Measurements from ENCODE around the gene MTNR1A.
A peak's percentile ranks its signal among the peaks of the same experiment; 100 is the strongest.

The MTNR1A gene

DNA sequence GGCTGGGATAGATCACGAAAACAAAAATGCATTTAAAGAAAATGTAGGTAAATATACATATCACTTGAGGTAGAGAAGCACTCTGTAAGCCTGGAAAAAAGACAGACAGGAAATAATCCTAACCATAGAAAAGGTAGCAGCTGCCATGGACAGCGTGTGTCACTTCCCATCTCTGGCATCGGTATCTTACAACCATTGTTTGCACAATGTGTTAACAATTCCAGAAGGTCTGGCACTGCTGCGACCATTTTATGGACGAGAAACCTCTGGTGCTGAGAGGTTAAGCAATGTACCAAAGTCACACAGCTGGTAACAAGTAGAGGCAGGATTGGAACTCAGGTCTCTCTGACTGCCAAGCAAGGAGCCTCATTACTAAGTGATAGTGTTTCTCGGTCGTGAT, 1.7 kb upstream of the MTNR1A start:
- Histone ChIP-seq H3K4ac (ENCODE audit: low read depth, low read length) (no peak overlapping the region), H3K79me1 (ENCODE audit: low read length) (no peaks in the 10 kb centered on the region), H4K12ac (ENCODE audit: low read depth, low read length) (no peak overlapping the region), H3K14ac (ENCODE audit: low read length) (no peak overlapping the region), H4K91ac (ENCODE audit: low read depth, low read length) (no peak overlapping the region), H3K79me2 (ENCODE audit: control insufficient read depth, insufficient read depth, low read length, poor library complexity) (no peaks in the 10 kb centered on the region), H3K36me3 (ENCODE audit: control insufficient read depth in 1 of 2, insufficient read depth in 2 of 2, low read length in 2 of 2) (no peaks in the 10 kb centered on the region), H2AFZ (ENCODE audit: insufficient read depth, low read length, poor library complexity) (no peak overlapping the region), H3K23ac (ENCODE audit: low read length) (no peak overlapping the region), H3K27me3 (ENCODE audit: insufficient read depth, low read length) (no peaks in the 10 kb centered on the region), H3K9ac (ENCODE audit: low read length) (no peak overlapping the region), H3K18ac (ENCODE audit: low read length) (no peak overlapping the region), H2AK5ac (ENCODE audit: low read length) (no peak overlapping the region), H4K8ac (ENCODE audit: low read depth, low read length) (no peak overlapping the region), H2BK5ac (ENCODE audit: low read depth, low read length, poor library complexity) (no peak overlapping the region), H3K4me1 (ENCODE audit: control insufficient read depth in 1 of 2, insufficient read depth in 2 of 2, low read length in 2 of 2) (peaks cover 4 to 7% of the 10 kb centered on the region in 2 experiments), H3K9me3 (ENCODE audit: insufficient read depth, low read depth, low read length) (no peaks in the 10 kb centered on the region), H3K27ac (ENCODE audit: low read depth, low read length) (no peak overlapping the region), H3K4me3 (ENCODE audit: low read depth, low read length) (no peak overlapping the region), H3K4me2 (ENCODE audit: low read length) (no peak overlapping the region), H2BK120ac (ENCODE audit: insufficient read depth, low read length, poor library complexity) (no peak overlapping the region), H2BK12ac (ENCODE audit: low read length) (no peak overlapping the region)
- no CpG with 5 or more reads among the region's 7 CpGs for WGBS (ENCODE audit: extremely low coverage, insufficient coverage, insufficient read length)
- DNase-seq = no peak

DNA sequence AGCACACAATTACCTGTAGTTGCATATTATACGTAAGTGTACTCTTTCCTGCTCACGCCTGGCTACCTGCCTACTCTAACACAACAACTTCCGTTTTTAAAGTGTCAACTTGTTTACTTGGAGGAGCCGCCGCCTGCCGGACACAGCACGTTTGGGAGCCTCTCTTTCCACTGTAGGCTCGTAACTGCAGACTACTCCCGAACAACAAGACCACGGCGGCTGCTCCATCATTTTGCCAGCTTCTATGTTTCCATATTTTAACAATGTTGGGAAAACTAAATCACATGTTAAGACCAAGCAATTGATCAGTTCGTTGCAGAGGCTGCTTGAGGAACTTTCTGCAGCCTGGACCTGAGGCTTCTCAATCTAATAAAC, 841 bp downstream of the MTNR1A start:
- no peaks in the 10 kb centered on the region for H3K79me2 ChIP-seq (ENCODE audit: control insufficient read depth, insufficient read depth, low read length, poor library complexity)
- H3K9ac ChIP-seq (ENCODE audit: low read length) = no peak overlapping the region
- no peak for DNase-seq
- H3K4ac ChIP-seq (ENCODE audit: low read depth, low read length) = no peak overlapping the region
- peak overlapping the region; percentile 87 for H3K4me2 ChIP-seq (ENCODE audit: low read length)
- H3K4me3 ChIP-seq (ENCODE audit: low read depth, low read length) = no peak overlapping the region
- no peaks in the 10 kb centered on the region for H3K9me3 ChIP-seq (ENCODE audit: insufficient read depth, low read depth, low read length)
- no peak overlapping the region for H4K12ac ChIP-seq (ENCODE audit: low read depth, low read length)
- no peaks in the 10 kb centered on the region for H3K79me1 ChIP-seq (ENCODE audit: low read length)
- H3K18ac ChIP-seq (ENCODE audit: low read length) = no peak overlapping the region
- no peak overlapping the region for H2BK5ac ChIP-seq (ENCODE audit: low read depth, low read length, poor library complexity)
- no peak overlapping the region for H2BK120ac ChIP-seq (ENCODE audit: insufficient read depth, low read length, poor library complexity)
- no peaks in the 10 kb centered on the region for H3K36me3 ChIP-seq (ENCODE audit: control insufficient read depth in 1 of 2, insufficient read depth in 2 of 2, low read length in 2 of 2)
- no peak overlapping the region for H3K23ac ChIP-seq (ENCODE audit: low read length)
- no peak overlapping the region for H2AK5ac ChIP-seq (ENCODE audit: low read length)
- peaks cover 4 to 7% of the 10 kb centered on the region in 2 experiments for H3K4me1 ChIP-seq (ENCODE audit: control insufficient read depth in 1 of 2, insufficient read depth in 2 of 2, low read length in 2 of 2)
- H3K27ac ChIP-seq (ENCODE audit: low read depth, low read length) = no peak overlapping the region
- no peak overlapping the region for H2AFZ ChIP-seq (ENCODE audit: insufficient read depth, low read length, poor library complexity)
- no peak overlapping the region for H2BK12ac ChIP-seq (ENCODE audit: low read length)
- no peak overlapping the region for H3K14ac ChIP-seq (ENCODE audit: low read length)
- H3K27me3 ChIP-seq (ENCODE audit: insufficient read depth, low read length) = no peaks in the 10 kb centered on the region
- no peak overlapping the region for H4K91ac ChIP-seq (ENCODE audit: low read depth, low read length)
- no CpG with 5 or more reads among the region's 12 CpGs for WGBS (ENCODE audit: extremely low coverage, insufficient coverage, insufficient read length)
- no peak overlapping the region for H4K8ac ChIP-seq (ENCODE audit: low read depth, low read length)

DNA sequence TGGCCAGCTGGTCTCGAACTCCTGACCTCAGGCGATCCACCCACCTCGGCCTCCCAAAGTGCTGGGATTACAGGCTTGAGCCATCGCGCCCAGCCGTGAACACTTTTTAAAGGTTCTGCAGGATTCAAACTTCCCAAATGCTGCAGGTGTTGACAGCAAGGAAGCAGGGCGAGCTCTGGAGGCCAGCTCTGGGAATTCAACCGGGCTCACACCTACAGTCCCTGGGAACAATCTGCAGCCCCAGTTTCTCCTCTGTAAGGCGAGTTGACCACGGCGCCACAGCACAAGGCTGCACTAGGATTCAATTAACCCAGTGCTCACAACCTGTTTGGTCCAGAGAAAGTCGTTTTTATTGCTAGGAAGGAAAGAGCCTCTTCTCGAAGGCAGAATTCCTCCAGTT, 1.6 kb downstream of the MTNR1A start:
- Histone ChIP-seq H4K12ac (ENCODE audit: low read depth, low read length) (no peak overlapping the region), H2AK5ac (ENCODE audit: low read length) (no peak overlapping the region), H4K91ac (ENCODE audit: low read depth, low read length) (no peak overlapping the region), H2BK120ac (ENCODE audit: insufficient read depth, low read length, poor library complexity) (no peak overlapping the region), H2BK5ac (ENCODE audit: low read depth, low read length, poor library complexity) (no peak overlapping the region), H3K9me3 (ENCODE audit: insufficient read depth, low read depth, low read length) (no peaks in the 10 kb centered on the region), H2BK12ac (ENCODE audit: low read length) (no peak overlapping the region), H3K14ac (ENCODE audit: low read length) (no peak overlapping the region), H3K79me1 (ENCODE audit: low read length) (no peaks in the 10 kb centered on the region), H3K4me2 (ENCODE audit: low read length) (no peak overlapping the region), H3K79me2 (ENCODE audit: control insufficient read depth, insufficient read depth, low read length, poor library complexity) (no peaks in the 10 kb centered on the region), H3K23ac (ENCODE audit: low read length) (no peak overlapping the region), H3K36me3 (ENCODE audit: control insufficient read depth in 1 of 2, insufficient read depth in 2 of 2, low read length in 2 of 2) (no peaks in the 10 kb centered on the region), H3K4me3 (ENCODE audit: low read depth, low read length) (no peak overlapping the region), H3K18ac (ENCODE audit: low read length) (no peak overlapping the region), H3K4me1 (ENCODE audit: control insufficient read depth in 1 of 2, insufficient read depth in 2 of 2, low read length in 2 of 2) (peaks cover 4 to 7% of the 10 kb centered on the region in 2 experiments), H3K27ac (ENCODE audit: low read depth, low read length) (no peak overlapping the region), H4K8ac (ENCODE audit: low read depth, low read length) (no peak overlapping the region), H2AFZ (ENCODE audit: insufficient read depth, low read length, poor library complexity) (no peak overlapping the region), H3K9ac (ENCODE audit: low read length) (no peak overlapping the region), H3K27me3 (ENCODE audit: insufficient read depth, low read length) (no peaks in the 10 kb centered on the region), H3K4ac (ENCODE audit: low read depth, low read length) (no peak overlapping the region)
- no peak for DNase-seq
- no CpG with 5 or more reads among the region's 13 CpGs for WGBS (ENCODE audit: extremely low coverage, insufficient coverage, insufficient read length)

DNA sequence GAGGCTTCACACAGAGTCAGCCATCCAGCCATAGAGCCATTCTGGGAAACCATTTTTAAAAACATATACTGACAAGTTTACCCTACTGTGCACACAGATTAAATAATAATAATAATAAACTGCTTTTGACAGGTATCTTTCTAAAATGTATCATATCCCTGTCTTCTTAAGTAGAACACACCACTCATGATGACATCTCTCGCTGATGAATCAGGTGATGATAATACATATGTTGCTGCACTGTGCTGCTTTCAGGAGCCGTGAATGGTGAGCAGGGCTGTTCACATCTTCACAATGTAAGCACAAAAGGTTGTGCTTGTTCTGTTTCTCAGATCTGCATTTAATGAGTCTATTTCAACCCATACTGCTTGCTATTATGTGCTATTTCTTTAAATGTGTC, 3.5 kb downstream of the MTNR1A start:
- Histone ChIP-seq H3K4ac (ENCODE audit: low read depth, low read length) (no peak overlapping the region), H4K8ac (ENCODE audit: low read depth, low read length) (no peak overlapping the region), H2BK12ac (ENCODE audit: low read length) (no peak overlapping the region), H3K36me3 (ENCODE audit: control insufficient read depth in 1 of 2, insufficient read depth in 2 of 2, low read length in 2 of 2) (no peaks in the 10 kb centered on the region), H3K27ac (ENCODE audit: low read depth, low read length) (no peak overlapping the region), H3K14ac (ENCODE audit: low read length) (no peak overlapping the region), H4K12ac (ENCODE audit: low read depth, low read length) (no peak overlapping the region), H4K91ac (ENCODE audit: low read depth, low read length) (no peak overlapping the region), H3K79me2 (ENCODE audit: control insufficient read depth, insufficient read depth, low read length, poor library complexity) (no peaks in the 10 kb centered on the region), H2BK5ac (ENCODE audit: low read depth, low read length, poor library complexity) (no peak overlapping the region), H3K4me1 (ENCODE audit: control insufficient read depth in 1 of 2, insufficient read depth in 2 of 2, low read length in 2 of 2) (peaks cover 4 to 7% of the 10 kb centered on the region in 2 experiments), H3K9me3 (ENCODE audit: insufficient read depth, low read depth, low read length) (peaks cover 2% of the 10 kb centered on the region), H3K27me3 (ENCODE audit: insufficient read depth, low read length) (no peaks in the 10 kb centered on the region), H2AFZ (ENCODE audit: insufficient read depth, low read length, poor library complexity) (no peak overlapping the region), H3K79me1 (ENCODE audit: low read length) (no peaks in the 10 kb centered on the region), H3K4me2 (ENCODE audit: low read length) (no peak overlapping the region), H3K18ac (ENCODE audit: low read length) (no peak overlapping the region), H2BK120ac (ENCODE audit: insufficient read depth, low read length, poor library complexity) (no peak overlapping the region), H3K4me3 (ENCODE audit: low read depth, low read length) (no peak overlapping the region), H2AK5ac (ENCODE audit: low read length) (no peak overlapping the region), H3K9ac (ENCODE audit: low read length) (no peak overlapping the region), H3K23ac (ENCODE audit: low read length) (no peak overlapping the region)
- DNase-seq = no peak
- no CpG with 5 or more reads among the region's 2 CpGs for WGBS (ENCODE audit: extremely low coverage, insufficient coverage, insufficient read length)

Measured in trophoblast cell (in vitro differentiated cells and primary cell).